Glomerular visceral epithelial cell (primary cell): ENCODE results near the gene KIF5A.

Experiments
- DNase-seq: peaks from one replicate; pipeline ENCODE4 v3.0.0-alpha.2; 2016; ENCODE audit errors: extremely low spot score

Gene KIF5A

GRCh38 chr12:57535764-57536596 lies 13.9 kb upstream of the KIF5A start:
- no peak for DNase-seq

GRCh38 chr12:57536597-57536942 lies 13.3 kb upstream of the KIF5A start:
- DNase-seq: no peak

- no peak for DNase-seq
Observed at GRCh38 chr12:57539134-57539768, 10.6 kb upstream of the KIF5A start.

GRCh38 chr12:57541001-57541400 lies 8.8 kb upstream of the KIF5A start:
- no peak for DNase-seq

- no peak for DNase-seq
Observed at GRCh38 chr12:57541717-57542116, 8.1 kb upstream of the KIF5A start.

- DNase-seq: no peak
Observed at GRCh38 chr12:57543581-57543980, 6.3 kb upstream of the KIF5A start.

GRCh38 chr12:57545809-57546437 lies 3.9 kb upstream of the KIF5A start:
- peak; percentile 12 for DNase-seq

- DNase-seq: peak; percentile 95
Observed at GRCh38 chr12:57546438-57547287, 3.2 kb upstream of the KIF5A start, which contains the start of gene DCTN2. DCTN2 (minus strand) TSS chr12:57547192; CDS start chr12:57547063, 129 bp downstream.

- DNase-seq: no peak
Observed at GRCh38 chr12:57547288-57548012, 2.4 kb upstream of the KIF5A start.

GRCh38 chr12:57548013-57548315 lies 1.9 kb upstream of the KIF5A start:
- no peak for DNase-seq

GRCh38 chr12:57548488-57548887 lies 1.4 kb upstream of the KIF5A start:
- no peak for DNase-seq

- no peak for DNase-seq
Observed at GRCh38 chr12:57549203-57549908, 488 bp upstream of the KIF5A start.

GRCh38 chr12:57550641-57551549 lies 1.1 kb downstream of the KIF5A start:
- DNase-seq: no peak

GRCh38 chr12:57551637-57552305 lies 1.9 kb downstream of the KIF5A start:
- DNase-seq: no peak

- no peak for DNase-seq
Observed at GRCh38 chr12:57552306-57552651, 2.4 kb downstream of the KIF5A start.

GRCh38 chr12:57552835-57553313 lies 3.0 kb downstream of the KIF5A start:
- peak; percentile 31 for DNase-seq

GRCh38 chr12:57553343-57554202 lies 3.7 kb downstream of the KIF5A start:
- DNase-seq: no peak

GRCh38 chr12:57554453-57554852 lies 4.6 kb downstream of the KIF5A start:
- no peak for DNase-seq
